NCI-H2029 (cell line): Measurements from ENCODE around the gene RPS28.
"Not testable (repeated sequence)": the region's sequence is repeated elsewhere in the genome, so short reads cannot be mapped to it uniquely, and the experiment has no call there.

Source experiments
- DNase-seq: peaks from one replicate; lab custom pipeline; 2025; lab: John Stamatoyannopoulos, UW

The RPS28 gene

GRCh38 chr19:8342684-8343482 is 21.6 kb downstream of the RPS28 start, which contains the start of gene KANK3:
TSS of gene KANK3 (minus strand) at chr19:8343262. CDS start at chr19:8337828, 5,434 bp downstream.
- DNase-seq = peak; percentile 90

- DNase-seq = no peak
These were observed 22.2 kb downstream of the RPS28 start for GRCh38 chr19:8343483-8343844.

GRCh38 chr19:8349629-8350372 is 28.5 kb downstream of the RPS28 start:
- DNase-seq = not testable (repeated sequence)

- no peak for DNase-seq
These were observed 31.0 kb downstream of the RPS28 start for GRCh38 chr19:8352134-8352827.

GRCh38 chr19:8352845-8353244 is 31.5 kb downstream of the RPS28 start:
- DNase-seq = not testable (repeated sequence)

- no peak for DNase-seq
These were observed 34.5 kb downstream of the RPS28 start for GRCh38 chr19:8355631-8356402.

GRCh38 chr19:8357007-8357521 is 35.8 kb downstream of the RPS28 start:
- no peak for DNase-seq

GRCh38 chr19:8358948-8359347 is 37.7 kb downstream of the RPS28 start:
- no peak for DNase-seq

- DNase-seq = no peak
These were observed 38.9 kb downstream of the RPS28 start for GRCh38 chr19:8360196-8360595.

GRCh38 chr19:8361921-8362793 is 40.9 kb downstream of the RPS28 start:
- peak; percentile 95 for DNase-seq

- DNase-seq = no peak
These were observed 42.8 kb downstream of the RPS28 start, which contains the start of gene ANGPTL4 for GRCh38 chr19:8363803-8364771. TSS of gene ANGPTL4 (plus strand) at chr19:8364155. CDS start at chr19:8364322, 167 bp downstream.

- no peak for DNase-seq
These were observed 44.9 kb downstream of the RPS28 start for GRCh38 chr19:8366121-8366581.

- DNase-seq = no peak
These were observed 45.6 kb downstream of the RPS28 start for GRCh38 chr19:8366961-8367326.

GRCh38 chr19:8367327-8368001 is 46.2 kb downstream of the RPS28 start:
- DNase-seq = peak; percentile 64

GRCh38 chr19:8370176-8371010 is 49.1 kb downstream of the RPS28 start:
- no peak for DNase-seq

GRCh38 chr19:8371011-8371804 is 49.9 kb downstream of the RPS28 start:
- DNase-seq = no peak
